GM06990 (cell line): ENCODE results near the gene MGME1.
A peak's percentile ranks its signal among the peaks of the same experiment; 100 is the strongest.

Experiments
- DNase-seq: peaks from one replicate; pipeline ENCODE4 v3.0.0-alpha.2; 2011; ENCODE audit not compliant: insufficient read length; ENCODE audit errors: extremely low read depth
- H3K27me3 ChIP-seq: replicated peaks from 2 replicates; pipeline ENCODE4 v1.6.0; 2011; ENCODE audit warnings: low read length; ENCODE audit not compliant: control insufficient read depth, insufficient read depth
- H3K36me3 ChIP-seq: 2 replicates; pipeline ENCODE4 v1.5.1; 2011; ENCODE audit warnings: low read length; ENCODE audit not compliant: control insufficient read depth, insufficient read depth
- H3K4me3 ChIP-seq: replicated peaks from 2 replicates; pipeline ENCODE4 v1.5.1; 2011; ENCODE audit warnings: low read depth, mild to moderate bottlenecking, control low read depth, low read length
- CTCF ChIP-seq: IDR thresholded peaks from 2 replicates; pipeline ENCODE4 v1.5.1; 2011; ENCODE audit warnings: low read length, control low read depth, mild to moderate bottlenecking, inconsistent platforms; ENCODE audit not compliant: insufficient read depth, poor library complexity, severe bottlenecking

MGME1 gene

GRCh38 chr20:17936761-17937732, 31.8 kb upstream of the MGME1 start:
- Histone ChIP-seq H3K27me3 (no peaks in the 10 kb centered on the region), H3K4me3 (no peak overlapping the region), H3K36me3 (peaks cover 11% of the 10 kb centered on the region)
- no peak for DNase-seq
- TF ChIP-seq CTCF: no peak

- Histone ChIP-seq H3K27me3 (no peaks in the 10 kb centered on the region), H3K36me3 (peaks cover 16% of the 10 kb centered on the region), H3K4me3 (no peak overlapping the region)
- peak; percentile 98 for TF ChIP-seq CTCF
- DNase-seq: peak; percentile 69
Measured at GRCh38 chr20:17938871-17939619, 29.8 kb upstream of the MGME1 start.

GRCh38 chr20:17939622-17940223, 29.1 kb upstream of the MGME1 start:
- no peaks in the 10 kb centered on the region for H3K27me3 ChIP-seq
- DNase-seq: no peak
- no peak for TF ChIP-seq CTCF
- H3K4me3 ChIP-seq: no peak overlapping the region
- H3K36me3 ChIP-seq: peaks cover 16% of the 10 kb centered on the region

- no peak for DNase-seq
- peaks cover 19% of the 10 kb centered on the region for H3K36me3 ChIP-seq
- H3K4me3 ChIP-seq: no peak overlapping the region
- no peak for TF ChIP-seq CTCF
- H3K27me3 ChIP-seq: no peaks in the 10 kb centered on the region
Measured at GRCh38 chr20:17940224-17940971, 28.4 kb upstream of the MGME1 start.

- no peak overlapping the region for H3K4me3 ChIP-seq
- no peak for TF ChIP-seq CTCF
- H3K36me3 ChIP-seq: peaks cover 22% of the 10 kb centered on the region
- no peaks in the 10 kb centered on the region for H3K27me3 ChIP-seq
- DNase-seq: no peak
Measured at GRCh38 chr20:17941087-17941825, 27.6 kb upstream of the MGME1 start.
